GM19023 (cell line): Measurements from ENCODE around the gene PGLYRP4.

Experiments
- ATAC-seq: cut with Tn5 transposase; IDR thresholded peaks from one replicate; pipeline ENCODE4 v1.9.1; 2021; ENCODE audit warnings: mild to moderate bottlenecking, moderate library complexity; ENCODE audit not compliant: unreplicated experiment

PGLYRP4 gene

DNA sequence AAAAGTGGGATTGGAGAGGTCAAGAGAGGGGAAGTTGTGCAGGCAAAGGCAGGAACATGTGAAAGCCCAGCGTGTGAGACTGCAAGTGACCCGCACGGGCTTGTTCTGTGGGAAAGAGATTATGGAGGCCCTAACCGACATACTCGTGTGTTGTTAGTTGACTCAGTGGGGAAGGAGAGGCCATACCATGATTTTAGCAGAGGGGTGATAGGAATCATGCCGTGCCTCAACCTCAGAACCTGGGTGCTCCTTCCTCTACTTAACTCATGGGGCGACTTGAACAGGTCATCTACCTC, 55.2 kb downstream of the PGLYRP4 start:
- ATAC-seq: no peak

DNA sequence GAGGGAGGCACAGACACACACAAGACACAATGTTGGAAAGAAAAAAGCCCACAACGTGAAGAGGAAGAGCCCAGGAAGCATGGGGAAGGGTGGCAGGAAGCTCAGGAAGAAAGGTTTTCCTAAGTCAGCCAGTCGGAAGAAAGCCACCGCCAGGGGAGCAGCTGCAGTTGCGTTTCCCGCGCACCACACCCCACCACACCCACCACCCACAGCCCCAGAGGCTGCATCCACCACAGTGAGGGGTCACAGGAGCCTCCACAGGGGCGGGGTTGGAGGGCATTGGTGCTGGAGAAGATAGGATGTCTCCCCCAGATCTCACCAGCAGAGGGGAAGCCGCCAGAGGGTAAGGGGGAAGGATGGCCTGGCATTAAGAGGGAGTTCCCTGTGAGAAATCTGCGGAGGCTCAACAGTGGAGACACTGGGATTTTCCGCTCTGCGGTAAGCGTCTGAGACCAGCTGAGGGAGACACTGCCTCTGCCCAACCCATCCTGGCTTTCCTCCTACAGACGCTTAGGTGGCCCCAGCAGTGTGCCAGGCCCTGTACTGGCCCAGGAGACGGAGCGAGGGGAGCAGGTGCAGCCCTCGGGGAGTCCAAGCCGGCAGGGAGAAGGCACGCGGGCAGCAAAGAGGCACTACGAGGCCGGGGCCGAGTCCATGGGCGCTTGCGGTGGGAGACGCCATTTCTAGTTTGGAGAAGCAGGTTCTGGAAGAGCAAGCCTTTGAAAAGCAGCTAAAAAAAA, 55.7 kb downstream of the PGLYRP4 start:
- ATAC-seq: no peak

DNA sequence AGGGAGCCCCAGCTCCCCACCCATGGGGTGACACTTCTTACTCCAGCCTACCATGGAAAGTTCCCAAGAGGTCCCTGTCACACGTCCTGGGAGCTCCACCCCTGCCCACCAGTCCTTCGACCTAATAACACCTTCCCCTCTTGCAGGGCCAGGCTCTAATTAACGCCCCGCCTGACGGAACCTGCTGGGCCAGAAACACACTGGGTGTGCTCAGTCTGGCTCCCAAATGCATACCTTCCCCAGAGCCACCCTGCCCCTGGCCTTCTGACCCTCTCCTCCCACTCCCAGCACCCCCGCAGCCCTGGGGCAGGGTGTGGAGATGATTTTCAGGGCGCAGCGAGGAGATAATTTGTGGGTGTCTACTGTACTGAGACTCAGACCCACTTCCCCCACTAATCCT, 56.5 kb downstream of the PGLYRP4 start:
- ATAC-seq: no peak

DNA sequence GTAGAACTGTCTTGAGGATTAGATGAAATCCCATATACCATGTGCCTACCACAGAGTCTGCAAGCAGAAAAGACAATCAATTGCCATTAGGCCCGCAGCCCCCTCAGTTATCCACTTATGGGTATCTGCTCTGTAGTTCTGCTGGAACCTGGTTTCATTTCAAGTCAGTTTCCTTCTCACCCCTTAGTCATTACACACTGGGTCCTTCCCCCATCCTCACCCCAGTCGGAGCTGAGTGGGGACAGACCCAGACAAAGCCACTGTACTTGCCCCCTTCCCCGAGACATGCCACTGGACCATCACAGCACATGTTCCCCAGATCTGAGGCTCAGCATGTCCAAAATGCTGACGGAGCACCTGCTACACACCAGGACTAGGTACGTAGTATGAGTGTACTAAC, 57.1 kb downstream of the PGLYRP4 start:
- no peak for ATAC-seq

DNA sequence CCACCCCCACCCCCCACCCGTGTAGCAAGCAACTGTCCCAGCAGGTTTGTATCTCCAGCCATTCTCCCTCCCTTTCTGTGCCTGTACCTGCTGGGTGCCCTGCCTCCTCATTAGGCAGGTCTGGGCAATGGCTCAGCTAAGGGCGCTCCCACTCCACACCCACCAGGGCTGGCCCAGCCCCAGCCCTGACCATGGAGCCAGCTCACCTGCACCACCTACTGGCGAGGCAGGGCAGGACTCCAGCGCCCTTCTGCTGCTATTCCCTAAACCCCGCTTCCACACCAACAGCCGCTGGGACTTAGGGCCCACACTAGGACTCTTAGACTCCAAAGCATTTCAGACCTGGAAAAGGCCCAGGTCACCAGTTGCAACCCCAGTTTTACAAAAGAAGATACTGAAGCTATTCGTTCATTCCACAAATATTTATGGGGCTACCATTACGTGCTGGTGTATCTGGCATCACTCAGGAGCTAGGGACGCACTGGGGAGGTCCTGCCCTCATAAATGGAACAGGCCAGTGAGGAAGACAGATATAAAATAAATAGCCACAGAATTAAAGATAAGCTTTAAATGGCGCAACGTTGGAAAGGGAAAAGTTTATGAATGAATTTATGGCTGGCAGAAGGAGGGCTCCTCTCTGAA, 59.9 kb downstream of the PGLYRP4 start:
- no peak for ATAC-seq
